HEK293 (cell line): ENCODE data around the gene CHCHD1.

ENCODE experiments used
- CTCF ChIP-seq: fragments of 450-650 bp; formaldehyde crosslinking; IDR thresholded peaks from 2 replicates; pipeline ENCODE4 v1.5.1; 2016; ENCODE audit warnings: missing biosample characterization, missing genetic modification characterization
- ELK4 ChIP-seq: IDR thresholded peaks from 2 replicates; pipeline ENCODE4 v1.6.1; 2011; ENCODE audit warnings: mild to moderate bottlenecking, low read depth, low read length, borderline replicate concordance
- PBX3 ChIP-seq: sonication (generic); formaldehyde crosslinking; IDR thresholded peaks from 2 replicates; pipeline ENCODE4 v1.8.1; 2022; ENCODE audit warnings: mild to moderate bottlenecking, moderate library complexity, missing genetic modification reagents
- ZFP3 ChIP-seq: fragments of 450-650 bp; formaldehyde crosslinking; IDR thresholded peaks from 2 replicates; pipeline ENCODE4 v1.5.1; 2016; ENCODE audit warnings: low read depth, missing biosample characterization, missing genetic modification characterization
- ZNF2 ChIP-seq: fragments of 450-650 bp; formaldehyde crosslinking; IDR thresholded peaks from 2 replicates; pipeline ENCODE4 v1.5.1; 2016; ENCODE audit warnings: missing biosample characterization, missing genetic modification characterization

GRCh38 chr10:73768881-73769280 is 13.0 kb upstream of the CHCHD1 start:
- no peak for TF ChIP-seq ZNF2 (tag by site-specific recombination)
- TF ChIP-seq ZFP3 = no peak
- TF ChIP-seq PBX3 (CRISPR knock-in tag) = no peak
- TF ChIP-seq CTCF (tag by site-specific recombination) = 0 out of 2 replicates have a peak, but pooled peaks have one; percentile 15
- TF ChIP-seq ELK4 = no peak
